Activated gamma-delta T cell treated with Interleukin-2 at 50 U/mL for 16 hours (primary cell): Measurements from ENCODE around the gene RER1.
A peak's percentile ranks its signal among the peaks of the same experiment; 100 is the strongest.

Experiments
- DNase-seq: peaks from one replicate; pipeline ENCODE4 v3.0.0-alpha.2; 2020

The RER1 gene, protein sequence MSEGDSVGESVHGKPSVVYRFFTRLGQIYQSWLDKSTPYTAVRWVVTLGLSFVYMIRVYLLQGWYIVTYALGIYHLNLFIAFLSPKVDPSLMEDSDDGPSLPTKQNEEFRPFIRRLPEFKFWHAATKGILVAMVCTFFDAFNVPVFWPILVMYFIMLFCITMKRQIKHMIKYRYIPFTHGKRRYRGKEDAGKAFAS

DNA sequence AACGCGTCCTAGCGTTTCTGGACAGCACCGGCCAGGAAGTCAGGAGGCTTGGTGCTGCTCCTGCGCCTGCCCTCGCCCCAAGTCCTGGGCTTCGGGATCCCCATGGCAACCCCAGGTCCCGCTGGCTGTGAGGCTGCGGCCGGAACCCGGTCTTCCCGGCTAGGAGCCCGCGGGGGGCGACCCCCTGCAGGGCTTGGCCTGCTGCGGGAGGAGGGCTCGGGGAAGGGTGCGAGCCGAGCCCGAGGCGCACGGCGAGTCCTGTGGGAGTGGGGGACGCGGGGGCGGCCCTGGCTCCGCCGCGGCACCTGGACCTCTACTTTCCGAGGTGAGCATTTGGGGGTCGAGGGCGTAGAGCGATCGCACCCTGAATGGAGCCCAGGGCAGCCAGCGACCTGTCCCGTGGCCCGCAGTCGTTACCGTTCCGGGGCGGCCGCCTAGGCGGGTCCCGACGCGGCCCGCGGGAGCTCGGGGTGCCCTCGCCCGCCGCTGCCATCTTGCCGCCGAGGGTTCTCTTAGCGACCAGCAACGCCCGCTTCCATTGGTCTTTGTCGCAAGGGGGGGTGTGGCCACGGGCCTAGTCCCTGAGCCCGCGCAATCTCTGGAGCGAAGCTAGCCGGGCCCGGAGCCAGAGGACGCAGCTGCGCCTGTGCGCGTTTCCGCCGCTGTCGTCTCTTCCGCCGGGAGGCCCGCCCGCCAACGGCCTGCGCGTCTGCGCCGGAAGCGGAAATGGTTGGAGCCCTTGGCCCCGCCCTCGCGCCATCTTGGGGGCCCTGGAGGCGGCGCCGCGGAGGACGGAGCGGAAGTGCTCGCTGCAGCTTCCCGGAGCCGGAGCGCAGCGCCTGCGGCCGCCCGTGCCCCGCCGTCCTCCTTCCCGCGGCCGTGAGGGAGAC is at the start of gene RER1, which contains the start of gene MORN1:
TSS of gene RER1 (plus strand) at position 801 of the 890 bp plus-strand sequence. CDS start 3,950 bp downstream, outside the sequence.
TSS of gene MORN1 (minus strand) at position 514 of the 890 bp plus-strand sequence. CDS start at position 493, 21 bp downstream.
- peak; percentile 99 for DNase-seq

DNA sequence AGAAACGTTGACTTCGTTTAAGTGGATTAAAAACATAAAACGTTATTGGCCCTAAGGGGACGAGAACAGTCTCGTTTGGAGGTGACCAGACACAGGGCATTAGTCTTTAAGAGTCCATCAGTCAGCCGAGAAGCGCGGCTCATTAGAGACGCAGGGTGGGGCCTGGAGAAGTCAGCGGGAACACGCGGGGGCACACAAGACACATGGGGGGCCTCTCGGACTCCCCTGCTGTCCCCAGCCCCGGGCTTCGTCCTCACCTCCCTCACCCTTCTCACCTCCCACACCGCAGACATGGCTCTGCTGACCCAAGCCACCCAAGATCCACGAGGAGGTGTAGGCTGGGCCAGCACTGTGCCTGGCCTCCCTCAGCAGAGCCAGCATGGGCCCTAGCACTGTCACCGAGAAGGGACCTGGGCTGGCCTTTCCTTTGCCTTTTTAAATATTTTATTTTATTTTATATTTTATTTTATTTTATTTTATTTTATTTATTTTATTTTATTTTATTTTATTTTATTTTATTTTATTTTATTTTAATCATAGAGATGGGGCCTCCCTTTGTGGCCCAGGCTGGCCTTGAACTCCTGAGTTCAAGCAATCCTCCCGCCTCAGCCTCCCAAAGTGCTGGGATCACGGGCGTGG is 49.1 kb upstream of the RER1 start:
- no peak for DNase-seq

DNA sequence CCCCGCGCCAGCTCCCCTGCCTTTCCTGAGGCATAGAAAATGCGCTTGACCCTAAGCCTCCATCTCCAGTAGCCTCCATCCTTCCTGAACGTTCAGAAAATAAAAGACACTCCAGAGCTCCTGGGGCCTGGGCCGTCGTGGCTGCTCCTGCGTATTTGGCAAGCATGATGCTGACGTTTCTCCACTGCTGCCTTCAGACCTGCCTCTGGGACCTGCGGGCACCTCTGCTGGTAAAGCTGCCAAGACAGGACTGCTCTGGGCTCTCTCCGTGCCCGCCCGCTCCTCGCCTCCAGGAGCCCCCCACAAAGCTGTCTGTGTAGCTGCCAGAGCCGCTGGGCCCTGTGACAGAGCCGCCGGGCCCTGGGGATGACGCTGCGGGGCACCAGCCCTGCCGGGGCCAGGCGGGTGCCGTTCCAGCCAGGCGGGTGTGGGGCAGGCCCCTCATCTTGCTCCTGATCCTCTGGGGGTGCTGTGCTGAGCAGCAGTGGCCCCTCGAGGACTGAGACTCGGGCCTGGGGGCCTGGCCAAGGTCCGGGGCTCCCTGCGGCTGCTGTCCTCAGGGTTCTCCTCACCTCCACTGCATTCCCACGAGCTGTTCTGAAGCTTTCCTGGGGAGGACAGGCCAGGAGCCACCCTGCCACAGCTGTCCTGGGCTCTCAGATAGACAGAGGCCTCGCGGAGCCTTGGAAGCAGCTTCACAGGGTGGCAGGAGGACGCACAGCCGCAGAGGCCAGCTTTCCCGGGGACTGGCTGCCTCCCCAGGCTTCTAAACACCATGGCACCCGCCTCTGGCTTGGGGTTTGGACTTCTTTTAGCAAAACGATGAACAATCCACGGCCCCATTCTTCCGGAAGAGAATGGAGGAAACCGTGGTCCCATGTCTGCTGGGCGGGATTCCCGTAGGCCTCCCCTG is 48.4 kb upstream of the RER1 start:
- DNase-seq: no peak

DNA sequence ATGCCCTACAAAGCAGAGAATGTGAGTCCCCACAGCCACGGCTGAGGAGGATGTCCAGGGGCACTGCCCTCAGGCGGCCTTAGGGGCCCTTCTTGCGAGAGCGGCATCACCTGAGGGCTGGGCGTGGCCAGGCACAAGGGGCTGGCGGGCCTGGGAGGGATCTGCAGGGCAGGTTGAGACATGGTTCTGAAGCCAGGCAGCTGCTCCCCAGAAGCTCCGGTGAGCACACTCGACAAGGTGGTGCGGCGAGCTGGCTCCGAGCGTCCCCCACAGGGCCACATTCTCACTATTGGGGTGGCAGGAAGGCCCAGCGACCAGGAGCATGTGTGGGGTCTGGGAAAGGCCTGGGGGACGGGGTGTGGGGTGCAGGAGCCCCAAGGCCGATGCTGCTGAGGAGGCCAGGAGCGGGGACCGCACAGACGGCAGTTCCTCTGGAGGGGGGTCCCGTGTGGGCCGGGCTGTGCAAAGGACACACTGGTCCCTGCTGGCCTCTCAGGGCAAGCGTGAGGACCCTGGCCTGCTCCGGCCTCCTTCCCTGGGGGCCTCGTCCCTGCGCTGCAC is 47.4 kb upstream of the RER1 start:
- DNase-seq: no peak

DNA sequence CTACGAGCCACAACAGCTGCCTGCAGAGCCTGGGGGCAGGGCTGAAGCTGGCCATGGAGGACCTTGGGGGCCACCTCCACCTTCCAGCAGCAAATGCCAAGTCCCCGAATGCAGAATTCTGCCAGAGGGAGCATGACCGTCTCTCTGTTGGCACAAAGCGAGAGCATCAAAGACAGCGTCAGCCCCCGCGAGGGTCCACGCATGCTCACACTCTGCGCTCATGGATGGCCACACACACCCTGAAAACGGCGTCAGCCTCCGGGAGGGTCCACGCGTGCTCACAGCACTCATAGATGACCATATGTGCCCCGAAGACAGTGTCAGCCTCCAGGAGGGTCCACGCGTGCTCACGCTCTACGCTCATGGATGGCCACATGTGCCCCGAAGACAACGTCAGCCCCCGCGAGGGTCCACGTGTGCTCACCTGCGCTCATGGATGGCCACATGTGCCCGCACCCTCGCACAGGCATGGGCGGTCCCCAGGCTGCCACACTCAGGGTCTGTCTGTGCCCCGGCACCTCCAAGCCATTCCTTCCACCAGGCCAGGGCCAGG is 46.8 kb upstream of the RER1 start:
- DNase-seq: no peak

DNA sequence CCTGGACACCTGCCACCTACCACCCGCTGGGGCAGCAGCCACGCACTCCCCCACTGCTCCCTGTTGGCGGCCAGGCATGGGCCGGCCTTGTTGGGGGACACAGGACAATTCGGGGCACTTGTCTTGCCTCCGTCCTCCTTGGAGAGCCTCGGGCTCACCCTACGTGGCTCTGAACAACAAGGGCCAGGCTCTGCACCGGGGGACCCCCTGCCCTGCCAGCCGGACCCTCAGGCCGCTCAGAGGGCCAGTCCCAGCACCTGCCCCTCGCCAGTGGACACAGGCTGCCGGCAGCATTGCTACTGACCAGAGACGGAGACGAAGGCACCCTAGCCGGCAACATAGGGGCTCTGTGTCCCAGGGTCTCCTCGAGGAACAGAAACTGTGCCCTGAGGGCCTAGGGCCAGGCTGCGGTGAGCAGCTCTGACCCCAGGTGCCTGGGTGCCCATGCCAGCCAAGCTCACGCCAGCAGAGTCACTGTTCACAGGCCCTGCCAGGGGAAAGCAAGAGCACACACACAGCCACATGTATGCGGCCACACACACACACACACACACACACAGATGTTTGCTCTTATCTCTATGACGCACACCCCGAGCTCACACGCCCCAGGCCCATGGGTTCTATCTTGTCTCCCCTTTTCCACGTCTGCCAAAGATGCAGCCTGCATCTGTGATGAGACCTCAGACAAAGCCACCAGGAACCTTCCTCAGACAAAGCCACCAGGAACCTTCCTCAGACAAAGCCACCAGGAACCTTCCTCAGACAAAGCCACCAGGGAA is 46.2 kb upstream of the RER1 start:
- no peak for DNase-seq

DNA sequence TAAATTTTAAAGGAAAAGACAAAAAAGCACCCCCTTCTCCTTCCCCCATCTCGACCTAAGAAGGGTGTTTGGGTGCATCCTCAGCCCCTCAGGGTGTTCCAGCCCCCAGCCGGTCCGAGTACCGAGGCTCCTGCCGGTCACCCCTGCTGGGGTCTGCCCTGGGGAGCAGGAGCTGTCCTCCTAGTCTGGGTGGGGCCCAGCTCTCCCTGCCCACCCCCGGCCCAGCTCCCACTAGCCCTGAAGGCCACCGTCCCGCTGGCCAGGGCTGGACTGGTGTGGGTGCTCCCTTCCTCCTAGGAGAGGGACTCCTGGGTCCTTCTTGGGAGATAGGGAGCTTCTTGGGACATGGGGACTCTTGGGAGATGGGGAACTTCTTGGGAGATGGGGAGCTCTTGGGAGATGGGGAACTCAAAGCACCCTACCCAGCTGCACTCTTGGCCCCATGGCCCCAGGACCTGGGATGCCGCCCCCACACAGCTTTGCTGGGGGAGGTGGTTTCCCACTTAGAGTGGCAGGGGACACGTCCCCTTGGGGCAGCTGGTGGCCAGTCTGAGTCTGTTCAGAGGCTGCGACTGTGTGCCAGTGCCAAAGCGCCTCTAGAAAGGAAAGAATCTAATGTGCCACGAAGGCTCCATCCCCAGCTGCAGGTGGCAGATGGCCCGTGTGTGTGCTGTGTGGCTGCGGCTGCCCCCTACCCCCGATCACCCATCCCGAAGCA is 44.8 kb upstream of the RER1 start:
- DNase-seq: no peak

DNA sequence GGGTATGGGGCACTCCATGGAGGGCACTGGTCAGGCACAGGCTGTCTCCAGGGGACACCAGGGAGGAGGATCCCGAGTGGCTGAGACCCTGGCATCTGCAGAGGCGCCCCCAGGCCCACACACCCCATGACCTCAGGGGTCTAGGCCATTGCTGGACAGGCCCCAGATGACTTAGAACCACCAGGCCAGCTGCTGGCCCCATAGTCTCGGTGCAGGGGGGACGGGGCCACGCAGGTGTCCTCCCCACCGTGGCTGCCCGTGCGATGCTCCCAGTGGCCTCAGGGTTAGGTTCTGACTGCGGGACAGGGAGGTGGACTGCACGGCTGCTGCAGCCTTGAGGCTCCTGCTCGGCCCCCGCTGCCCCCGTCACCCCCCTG is 44.2 kb upstream of the RER1 start:
- no peak for DNase-seq

DNA sequence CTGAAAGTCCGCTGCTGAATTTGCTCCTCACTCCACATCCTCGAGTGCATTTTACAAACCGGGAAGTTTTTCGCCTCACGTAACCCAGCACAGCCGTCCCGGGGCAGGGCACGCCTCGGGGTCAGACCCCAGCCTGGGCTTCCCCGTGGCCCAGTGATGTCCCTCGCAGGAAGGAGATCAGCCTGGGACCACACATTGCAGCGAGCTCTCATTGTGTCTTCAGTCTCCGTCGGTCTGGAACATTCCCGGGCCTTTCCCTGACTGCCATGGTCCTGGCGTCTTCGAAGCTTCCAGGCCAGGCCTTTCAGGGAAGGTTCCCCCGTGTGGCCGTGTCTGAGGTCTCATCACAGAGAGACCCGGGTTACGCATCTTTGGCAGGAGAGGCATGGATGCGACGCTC is 43.7 kb upstream of the RER1 start:
- no peak for DNase-seq

DNA sequence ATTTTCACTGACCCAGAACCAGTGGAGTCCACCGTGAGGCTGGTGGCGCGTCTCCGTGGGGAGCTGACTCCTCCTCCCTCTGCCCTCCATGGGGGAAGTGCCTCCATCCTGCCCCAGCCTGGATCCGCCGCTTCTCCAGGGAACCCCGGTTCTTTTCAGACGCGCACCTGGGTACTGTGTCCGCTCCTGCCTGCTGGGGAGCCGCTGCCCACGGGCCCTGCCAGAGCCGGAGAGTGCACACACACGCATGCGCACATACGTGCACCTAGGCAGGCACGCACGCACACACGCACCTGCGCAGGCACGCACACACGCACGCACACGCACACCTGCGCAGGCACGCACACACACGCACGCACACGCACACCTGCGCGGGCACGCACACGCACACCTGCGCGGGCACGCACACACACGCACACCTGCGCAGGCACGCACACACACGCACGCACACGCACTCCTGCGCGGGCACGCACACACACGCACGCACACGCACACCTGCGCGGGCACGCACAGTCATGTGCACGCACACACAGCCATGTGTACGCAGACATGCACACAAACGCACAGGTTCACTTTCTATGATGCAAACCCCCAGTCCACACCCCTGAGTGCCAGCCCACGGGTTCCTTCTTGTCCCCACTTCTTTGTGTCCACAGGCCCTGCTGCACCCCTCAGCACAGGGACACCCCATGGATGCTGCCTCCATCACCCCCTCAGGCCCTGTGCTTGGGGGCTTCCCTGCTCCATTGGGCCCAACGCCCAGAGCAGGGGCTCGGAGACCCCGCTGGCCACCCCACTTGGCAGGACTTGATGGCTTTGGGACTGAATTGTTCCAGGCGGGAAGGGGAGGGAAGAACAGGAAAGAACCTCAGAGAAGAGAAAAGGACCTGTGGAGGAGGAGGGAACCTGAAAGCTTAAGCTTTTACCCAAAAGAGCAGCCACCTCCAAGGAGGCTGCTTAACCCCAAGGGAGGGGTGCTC is 43.0 kb upstream of the RER1 start:
- no peak for DNase-seq

DNA sequence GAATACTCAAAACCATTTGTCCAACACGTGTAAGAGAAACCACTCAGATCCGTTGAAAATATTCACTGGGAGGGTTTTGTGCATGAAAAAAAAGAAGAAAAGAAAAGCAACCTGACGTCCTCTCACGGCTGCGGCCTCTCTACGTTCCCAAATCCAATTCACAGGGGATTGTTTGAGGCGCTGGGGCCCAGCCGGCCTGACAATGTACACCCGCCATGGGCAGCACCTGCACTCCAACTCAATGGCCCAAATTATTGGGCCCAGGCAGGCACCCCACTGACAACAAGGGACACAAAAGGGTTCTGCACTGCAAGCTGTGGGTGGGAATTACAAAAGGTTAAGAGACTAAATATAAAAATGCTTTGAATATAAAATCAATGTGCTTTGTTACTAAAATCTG is 41.8 kb upstream of the RER1 start:
- no peak for DNase-seq

DNA sequence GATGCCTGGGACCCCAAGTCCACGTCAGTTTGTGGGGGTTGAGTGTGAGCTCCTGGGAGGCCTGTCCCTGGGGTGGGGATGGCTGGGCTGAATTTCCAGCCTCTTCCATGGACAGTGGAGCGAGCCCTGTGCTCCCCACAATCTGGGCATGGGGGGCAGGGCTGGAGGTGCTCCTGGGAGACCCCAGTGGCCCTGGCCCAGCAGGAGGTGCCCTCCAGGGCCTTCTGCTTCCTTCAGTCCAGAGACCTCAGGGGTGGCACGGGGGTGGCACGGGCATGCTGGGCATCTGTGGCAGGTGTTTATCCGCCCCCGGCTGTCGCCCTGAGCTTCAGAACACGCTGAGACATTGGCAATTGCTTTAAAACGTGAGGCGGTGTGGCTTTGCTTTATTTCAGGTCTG is 41.1 kb upstream of the RER1 start:
- DNase-seq: no peak

DNA sequence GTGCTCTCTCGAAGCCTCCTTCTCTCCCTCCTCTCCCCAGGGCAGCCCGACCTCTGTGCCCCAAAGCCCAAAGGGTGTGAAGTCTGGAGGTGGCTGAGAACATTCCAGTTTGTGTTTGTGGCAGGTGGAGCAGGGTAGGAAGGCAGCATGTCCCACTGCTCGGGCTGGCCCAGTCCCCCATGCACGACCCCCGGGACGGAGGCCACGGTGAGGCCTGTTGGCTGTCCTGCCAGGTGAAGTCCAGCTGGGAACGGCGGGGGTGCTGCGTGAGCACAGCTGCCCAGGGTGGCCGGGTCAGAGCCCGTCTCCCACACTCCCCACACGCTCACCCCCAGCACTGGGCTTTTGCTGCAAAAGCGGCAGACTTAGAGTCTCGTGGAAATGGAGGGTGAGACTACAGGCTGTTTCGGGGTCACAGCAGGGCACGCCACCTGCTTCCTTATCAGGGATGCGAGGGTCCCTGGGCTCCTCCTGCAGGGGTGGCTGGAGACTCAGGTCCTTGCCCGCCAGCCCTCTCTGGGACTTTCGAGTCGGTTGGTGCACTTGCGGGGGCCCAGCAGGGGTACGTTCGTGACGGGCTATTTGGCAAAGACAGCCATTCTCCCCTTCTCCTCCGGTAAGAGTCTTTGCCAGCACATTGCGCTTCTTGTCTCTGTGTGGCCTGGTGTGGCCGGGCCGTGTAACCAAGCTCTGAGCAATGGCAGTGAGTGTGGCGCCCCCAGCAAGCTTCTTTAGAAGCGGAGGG is 40.6 kb upstream of the RER1 start:
- no peak for DNase-seq

DNA sequence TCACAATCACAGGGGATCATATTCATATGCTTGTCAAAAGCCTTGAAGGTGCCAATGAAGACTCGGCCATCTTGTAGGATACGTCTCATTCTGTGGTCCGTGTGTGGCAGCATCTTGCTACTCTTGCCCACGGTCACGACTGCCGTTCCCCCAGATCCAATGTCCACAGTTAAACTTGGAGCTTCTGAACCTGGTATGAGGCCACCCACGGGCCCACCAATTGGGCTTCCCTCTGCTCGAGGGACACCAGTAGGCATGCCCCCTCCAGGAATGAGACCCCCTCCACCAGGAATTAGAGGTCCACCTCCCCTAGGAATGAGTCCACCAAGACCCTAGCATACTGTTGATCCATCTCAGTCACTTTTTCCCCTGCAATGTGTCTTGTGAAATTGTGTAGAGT is 39.9 kb upstream of the RER1 start:
- no peak for DNase-seq

DNA sequence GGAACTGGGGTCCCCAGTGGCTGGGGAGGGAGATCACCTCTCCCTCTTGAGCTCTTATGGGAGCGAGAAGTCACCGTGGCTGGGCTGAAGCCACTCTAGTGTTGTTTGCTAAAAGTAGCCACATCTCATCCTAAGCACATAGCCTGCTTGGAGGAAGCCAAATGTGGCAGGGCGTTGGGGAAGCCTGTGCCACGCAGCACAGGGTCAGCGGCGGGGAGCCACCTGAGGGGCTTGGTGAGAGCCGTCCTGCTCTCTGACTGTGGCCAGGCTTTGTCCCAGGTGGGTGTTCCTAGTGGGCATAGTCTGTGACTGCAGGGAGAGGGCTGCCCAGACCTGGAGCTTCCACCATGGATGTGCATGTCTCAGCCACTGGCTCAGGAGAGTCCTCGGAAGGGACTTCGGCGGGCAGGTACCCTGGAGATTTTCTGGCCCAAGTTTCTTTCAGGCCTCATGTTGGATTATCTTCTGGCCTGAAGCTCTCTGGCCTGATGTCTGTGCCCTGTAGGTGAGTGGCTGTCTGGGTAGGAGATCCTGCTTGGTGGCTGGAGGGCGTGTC is 39.2 kb upstream of the RER1 start:
- DNase-seq: no peak

DNA sequence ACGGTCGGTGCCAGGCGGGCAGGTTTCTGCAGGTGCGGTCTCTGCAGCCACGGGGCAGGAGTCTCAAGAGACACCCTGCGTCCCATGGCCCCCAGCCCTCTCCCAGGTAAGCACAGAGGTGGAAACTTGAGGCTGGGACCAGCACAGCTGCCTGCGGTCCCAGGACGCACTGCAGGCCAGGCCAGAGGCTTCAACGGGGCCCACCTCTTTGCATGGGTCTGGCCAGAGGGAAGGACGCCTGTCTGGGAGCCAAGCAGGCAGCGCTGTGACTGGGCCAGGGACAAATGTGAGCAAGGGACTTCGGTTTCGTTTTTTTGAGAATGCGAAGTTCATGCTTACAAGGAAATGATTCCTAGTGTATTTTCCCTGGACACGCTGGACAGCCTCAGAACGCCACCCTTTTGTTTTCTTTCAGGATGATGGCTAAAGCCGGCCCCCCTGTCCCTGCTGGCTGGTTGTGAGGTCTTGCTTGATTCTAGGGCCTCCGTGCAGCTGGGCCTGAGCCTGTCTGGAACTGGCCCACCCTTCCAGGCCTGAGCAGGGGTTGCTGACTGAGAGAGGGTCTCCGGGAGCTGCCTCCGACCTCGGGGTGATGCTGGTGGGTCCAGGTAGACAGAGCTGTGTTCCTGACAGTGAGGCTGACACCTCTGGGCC is 38.6 kb upstream of the RER1 start:
- no peak for DNase-seq

DNA sequence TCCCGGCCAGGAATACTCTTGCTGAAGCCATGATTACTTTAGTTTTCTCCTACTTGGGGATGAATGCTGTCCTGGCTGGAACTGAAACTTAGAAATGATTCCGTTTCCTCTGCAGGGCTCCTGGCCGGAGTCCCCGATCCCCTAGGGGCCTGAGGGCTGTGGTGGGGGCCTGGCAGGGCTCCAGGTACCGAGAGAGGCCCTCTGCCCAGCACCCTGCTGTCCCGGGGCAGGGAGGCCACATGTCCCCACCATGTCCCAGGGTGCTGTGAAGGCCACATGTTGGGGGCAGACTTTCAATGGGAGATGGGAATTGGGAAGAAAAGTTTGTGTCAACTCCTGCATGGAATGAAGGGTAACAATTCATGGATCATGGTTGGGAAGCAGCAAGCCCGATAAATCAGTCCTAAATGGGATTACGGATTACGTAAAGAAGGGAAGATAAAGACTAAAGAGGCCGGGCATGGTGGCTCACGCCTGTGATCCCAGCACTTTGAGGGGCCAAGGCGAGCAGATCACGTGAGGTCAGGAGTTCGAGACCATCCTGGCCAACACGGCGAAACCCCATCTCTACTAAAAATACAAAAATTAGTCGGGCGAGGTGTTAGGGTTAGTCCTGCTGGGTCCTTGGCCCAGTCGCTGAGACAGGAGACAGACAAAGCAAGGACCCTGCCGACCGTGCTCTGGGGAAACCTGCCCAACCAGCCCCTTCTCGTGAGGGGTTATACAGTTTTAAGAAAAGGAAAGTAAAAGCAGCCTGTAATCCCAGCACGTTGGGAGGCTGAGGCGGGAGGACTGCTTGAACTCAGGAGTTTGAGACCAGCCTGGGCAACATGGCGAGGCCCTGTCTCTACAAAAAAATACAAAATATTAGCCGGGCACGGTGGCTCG is 37.8 kb upstream of the RER1 start:
- DNase-seq: no peak
